T-cell (primary cell): ENCODE data around the gene CDH11. TPM values are rescaled to one million over a fixed set of nuclear protein-coding genes. Genes with fewer than 3 reads are reported as not detected.

ENCODE experiments used
- ATAC-seq, 4 experiments: fragments of 200-7000 bp in 3 of 4; fragments of 150-1000 bp in 1 of 4; cut with Tn5 transposase; replicated peaks in 1 of 4; 1 replicate in 3 of 4; 2 replicates in 1 of 4; pipeline ENCODE4 v1.10.0; 2021; ENCODE audit warnings: moderate library complexity in 3 of 4, mild to moderate bottlenecking in 2 of 4, moderate number of reproducible peaks in 1 of 4
- CTCF ChIA-PET, 2 donors: fragments of 300-600 bp; sonication (Branson Sonifier 250); formaldehyde crosslinking; loops; one replicate each; lab custom pipeline; 2022; ENCODE audit warnings: antibody characterized with exemption in 2 of 2; lab: Charles Lee
- POLR2A ChIA-PET, 2 donors: fragments of 300-600 bp; sonication (Branson Sonifier 250); formaldehyde crosslinking; loops; one replicate each; lab custom pipeline; 2022; ENCODE audit warnings: antibody characterized with exemption in 2 of 2; lab: Charles Lee
- DNase-seq, 35 experiments: peaks; one replicate each; pipeline versions ENCODE4 v3.0.0 to v3.0.0-alpha.2; 2013 to 2023
- H3K27ac ChIP-seq: one replicate; pipeline ENCODE4 v1.5.1; 2013; ENCODE audit warnings: low read length
- H3K27me3 ChIP-seq, 2 experiments: replicated peaks in 1 of 2; 1 replicate in 1 of 2; 2 replicates in 1 of 2; pipeline versions ENCODE4 v1.6.1 to v1.7.0; 2013; ENCODE audit warnings: low read length in 1 of 2, mixed read lengths in 1 of 2; ENCODE audit not compliant: control insufficient read depth in 2 of 2, insufficient read depth in 2 of 2; ENCODE audit errors: extremely low read depth in 1 of 2
- H3K36me3 ChIP-seq, 2 donors: 1 replicate in 1 of 2; 2 replicates in 1 of 2; pipeline versions ENCODE4 v1.6.1 to v1.7.0; 2013; ENCODE audit warnings: low read length in 1 of 2; ENCODE audit not compliant: control insufficient read depth in 2 of 2, insufficient read depth in 1 of 2; ENCODE audit errors: extremely low read depth in 1 of 2
- H3K4me1 ChIP-seq, 2 experiments: 1 replicate in 1 of 2; 2 replicates in 1 of 2; pipeline versions ENCODE4 v1.6.1 to v1.7.0; 2013; ENCODE audit warnings: low read length in 2 of 2, mixed read lengths in 1 of 2; ENCODE audit not compliant: insufficient read depth in 2 of 2, control insufficient read depth in 1 of 2; ENCODE audit errors: extremely low read depth in 1 of 2
- H3K4me3 ChIP-seq, 2 donors: 1 replicate in 1 of 2; 2 replicates in 1 of 2; pipeline versions ENCODE4 v1.5.1 to v1.7.0; 2013; ENCODE audit warnings: mild to moderate bottlenecking in 2 of 2, low read length in 1 of 2, moderate library complexity in 1 of 2; ENCODE audit not compliant: control insufficient read depth in 1 of 2; ENCODE audit errors: extremely low read depth in 1 of 2
- H3K9me3 ChIP-seq: 2 replicates; pipeline ENCODE4 v1.7.0; 2013
- H3K27ac Mint-ChIP-seq, 2 donors: one replicate each; pipeline ENCODE4 v1.8.0; 2020 to 2021; ENCODE audit warnings: mild to moderate bottlenecking in 2 of 2, mixed read lengths in 2 of 2
- H3K27me3 Mint-ChIP-seq, 2 donors: one replicate each; pipeline ENCODE4 v1.8.0; 2021 to 2022; ENCODE audit warnings: mixed read lengths in 2 of 2
- H3K36me3 Mint-ChIP-seq: one replicate; pipeline ENCODE4 v1.8.0; 2021; ENCODE audit warnings: mixed read lengths
- H3K4me1 Mint-ChIP-seq, 3 donors: one replicate each; pipeline ENCODE4 v1.8.0; 2020 to 2022; ENCODE audit warnings: mixed read lengths in 3 of 3, mild to moderate bottlenecking in 1 of 3
- H3K4me3 Mint-ChIP-seq, 3 donors: one replicate each; pipeline ENCODE4 v1.8.0; 2020 to 2022; ENCODE audit warnings: mild to moderate bottlenecking in 3 of 3, mixed read lengths in 3 of 3, moderate library complexity in 3 of 3
- H3K9me3 Mint-ChIP-seq, 3 donors: one replicate each; pipeline ENCODE4 v1.8.0; 2020 to 2022; ENCODE audit warnings: mixed read lengths in 3 of 3
- WGBS: methylation state at CpG from one replicate; pipeline ENCODE4 v1.1.5; 2013; ENCODE audit warnings: missing lambda C conversion rate; ENCODE audit not compliant: insufficient coverage; 5-methylcytosine and 5-hydroxymethylcytosine counted together
- total RNA-seq, 35 experiments: library from RNA in 6 of 35; stranded (reverse) in 6 of 35; fragments of 120-200 nt in 1 of 35; gene quantifications; one replicate each; pipeline versions ENCODE4 v1.2.1 to v1.2.4 and lab custom pipeline; 2013 to 2026

The CDH11 gene
- total RNA-seq, 5 donors from 2014 or later (not counting 1 experiment from before 2014, with no cell fraction given) = 0.10 to 1.1 (median 0.53) TPM; not detected in 2

DNA sequence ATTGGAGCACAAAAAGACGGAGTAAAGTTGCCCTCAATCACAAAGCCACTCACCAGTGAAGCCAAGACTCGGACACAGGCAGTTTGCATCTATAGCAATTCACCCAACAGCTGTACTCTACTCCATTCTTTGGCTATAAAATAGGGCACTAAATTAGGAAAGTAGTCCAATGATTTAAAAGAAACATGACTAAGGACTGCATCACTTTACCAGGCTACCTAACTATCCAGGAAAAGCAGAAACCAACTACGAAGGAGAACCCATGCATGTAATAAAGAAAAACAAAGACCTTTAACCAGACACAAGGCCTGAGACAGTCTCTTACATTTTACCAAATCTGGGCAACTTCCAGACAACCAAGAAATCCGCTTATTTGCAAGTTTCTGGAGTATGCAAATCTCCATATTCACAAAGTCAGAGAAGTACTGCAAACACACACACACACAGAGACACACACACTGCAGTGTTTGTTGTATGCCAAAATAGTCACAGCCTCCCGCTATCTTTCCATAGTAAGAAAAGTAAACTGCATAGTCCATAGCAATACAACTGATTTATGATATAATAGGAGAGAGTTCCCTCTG, 59.8 kb downstream of the CDH11 start:
- H3K9me3 Mint-ChIP-seq = peaks cover 9 to 14% (median 11%) of the 10 kb centered on the region in 3 donors
- H3K36me3 ChIP-seq = no peaks in the 10 kb centered on the region
- no peaks in the 10 kb centered on the region for H3K36me3 Mint-ChIP-seq
- DNase-seq (no peak), ATAC-seq (no peak)
- no peaks in the 10 kb centered on the region for H3K4me1 Mint-ChIP-seq
- no peak overlapping the region for H3K27ac ChIP-seq
- no peak overlapping the region for H3K4me3 ChIP-seq
- H3K27me3 ChIP-seq = no peaks in the 10 kb centered on the region
- H3K27me3 Mint-ChIP-seq = no peaks in the 10 kb centered on the region
- CTCF ChIA-PET = no interaction called here
- POLR2A ChIA-PET = no interaction called here
- no peaks in the 10 kb centered on the region for H3K9me3 ChIP-seq
- no peak overlapping the region for H3K4me3 Mint-ChIP-seq
- no peaks in the 10 kb centered on the region for H3K4me1 ChIP-seq
- 58% methylated on average over 3 of the region's 5 CpGs for WGBS
- H3K27ac Mint-ChIP-seq = no peak overlapping the region

DNA sequence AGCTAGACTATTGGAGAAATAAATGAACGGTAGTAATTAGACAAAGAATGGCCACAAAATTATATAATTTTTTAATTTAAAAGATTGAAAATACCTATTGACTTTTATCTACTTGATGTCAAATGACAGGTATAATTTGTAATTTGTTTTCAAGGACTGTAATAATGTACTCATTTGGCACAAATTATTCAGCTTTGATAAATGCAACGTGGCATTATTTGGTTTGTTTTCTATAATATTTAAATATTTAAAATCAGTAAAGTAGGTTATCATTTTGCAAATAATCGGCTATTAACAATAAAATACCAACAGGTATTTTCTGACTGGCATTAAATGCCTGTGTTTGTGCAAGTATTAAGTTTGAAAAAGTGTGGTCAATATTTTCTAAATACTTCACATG, 60.6 kb downstream of the CDH11 start:
- no peaks in the 10 kb centered on the region for H3K27me3 Mint-ChIP-seq

DNA sequence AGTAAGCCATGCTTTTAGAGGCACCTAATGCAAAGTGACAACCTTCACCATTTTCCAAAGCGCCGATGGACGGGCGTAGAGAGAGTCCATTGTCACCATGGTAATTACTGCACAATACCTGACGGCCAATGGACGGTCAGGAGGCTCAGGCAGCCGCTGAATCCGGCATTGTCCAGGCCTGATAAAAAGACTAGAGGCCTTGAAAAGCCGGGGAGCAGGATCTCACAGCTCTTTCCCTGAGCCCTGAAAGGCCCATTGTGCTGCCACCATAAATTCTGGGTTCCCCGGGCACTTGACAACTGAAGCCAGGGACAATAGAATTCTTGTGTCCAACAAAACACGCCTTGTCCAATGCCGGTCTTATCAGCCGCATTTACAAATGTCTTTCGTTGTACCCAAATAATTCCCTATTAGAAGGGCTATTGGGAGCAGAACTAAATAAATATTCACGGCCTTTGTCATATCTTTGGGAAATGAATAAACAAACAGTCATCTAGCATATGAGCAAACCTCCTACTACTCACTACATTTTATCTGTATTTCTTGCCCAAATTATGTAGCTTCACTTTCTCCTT, 62.4 kb downstream of the CDH11 start:
- H3K4me3 ChIP-seq = no peak overlapping the region
- ATAC-seq (no peak), DNase-seq (no peak)
- no peaks in the 10 kb centered on the region for H3K36me3 Mint-ChIP-seq
- POLR2A ChIA-PET = no interaction called here
- no peaks in the 10 kb centered on the region for H3K36me3 ChIP-seq
- WGBS = 22% methylated on average over 6 of the region's 15 CpGs
- H3K27ac Mint-ChIP-seq = no peak overlapping the region
- H3K9me3 ChIP-seq = no peaks in the 10 kb centered on the region
- H3K4me1 ChIP-seq = no peaks in the 10 kb centered on the region
- H3K27me3 Mint-ChIP-seq = no peaks in the 10 kb centered on the region
- H3K27ac ChIP-seq = no peak overlapping the region
- H3K4me3 Mint-ChIP-seq = no peak overlapping the region
- no peaks in the 10 kb centered on the region for H3K27me3 ChIP-seq
- H3K4me1 Mint-ChIP-seq = no peaks in the 10 kb centered on the region
- CTCF ChIA-PET = no interaction called here
- peaks cover 14 to 18% (median 15%) of the 10 kb centered on the region in 3 donors for H3K9me3 Mint-ChIP-seq

More for the DNA sequence above, 60.6 kb downstream of the CDH11 start:
- Mint-ChIP-seq H3K9me3 (peaks cover 10 to 15% (median 13%) of the 10 kb centered on the region in 3 donors), H3K4me3 (no peak overlapping the region), H3K27ac (no peak overlapping the region), H3K36me3 (no peaks in the 10 kb centered on the region), H3K4me1 (no peaks in the 10 kb centered on the region)
- ATAC-seq (no peak), DNase-seq (no peak)
- ChIA-PET POLR2A (no interaction called here), CTCF (interaction anchor here in 1 of 2 donors (0.7 kb wide), 1 partner anchor 1298 kb away, joined by 3 read pairs; no protein-coding TSS in a partner anchor)
- no peak overlapping the region for H3K4me3 ChIP-seq
- no peaks in the 10 kb centered on the region for H3K9me3 ChIP-seq
- no peaks in the 10 kb centered on the region for H3K4me1 ChIP-seq
- no peaks in the 10 kb centered on the region for H3K36me3 ChIP-seq
- H3K27me3 ChIP-seq = no peaks in the 10 kb centered on the region
- no CpG with 5 or more reads among the region's 3 CpGs for WGBS
- H3K27ac ChIP-seq = no peak overlapping the region

DNA sequence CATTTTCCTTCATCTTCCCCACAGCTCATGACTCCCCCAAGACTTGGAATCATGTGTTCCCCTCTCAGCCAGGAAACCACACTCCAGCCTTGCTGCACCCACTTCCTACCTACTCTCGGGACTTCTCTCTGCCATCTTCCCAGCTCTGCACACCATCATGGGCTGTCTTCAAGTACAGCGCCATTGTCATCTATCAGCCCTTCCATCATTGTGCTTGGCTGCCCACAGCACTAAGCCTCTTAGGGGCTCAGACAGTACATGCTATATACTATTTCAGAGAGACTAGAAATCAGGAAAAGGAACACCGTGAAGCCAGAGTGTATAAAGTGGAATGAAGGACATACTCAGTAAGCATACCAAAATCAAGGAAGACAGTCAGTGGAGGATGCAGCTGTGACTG, 64.7 kb downstream of the CDH11 start:
- H3K27ac Mint-ChIP-seq = no peak overlapping the region
- H3K4me3 Mint-ChIP-seq = no peak overlapping the region
- H3K27me3 Mint-ChIP-seq = no peaks in the 10 kb centered on the region
- H3K36me3 Mint-ChIP-seq = no peaks in the 10 kb centered on the region
- H3K27ac ChIP-seq = no peak overlapping the region
- no peaks in the 10 kb centered on the region for H3K9me3 ChIP-seq
- POLR2A ChIA-PET = no interaction called here
- DNase-seq = no peak
- no peak overlapping the region for H3K4me3 ChIP-seq
- H3K4me1 Mint-ChIP-seq = no peaks in the 10 kb centered on the region
- H3K27me3 ChIP-seq = no peaks in the 10 kb centered on the region
- no peak for ATAC-seq
- no peaks in the 10 kb centered on the region for H3K36me3 ChIP-seq
- WGBS = 43% methylated on average over 2 of the region's 3 CpGs
- CTCF ChIA-PET = no interaction called here
- H3K9me3 Mint-ChIP-seq = peaks cover 13 to 22% (median 21%) of the 10 kb centered on the region in 3 donors
- no peaks in the 10 kb centered on the region for H3K4me1 ChIP-seq

DNA sequence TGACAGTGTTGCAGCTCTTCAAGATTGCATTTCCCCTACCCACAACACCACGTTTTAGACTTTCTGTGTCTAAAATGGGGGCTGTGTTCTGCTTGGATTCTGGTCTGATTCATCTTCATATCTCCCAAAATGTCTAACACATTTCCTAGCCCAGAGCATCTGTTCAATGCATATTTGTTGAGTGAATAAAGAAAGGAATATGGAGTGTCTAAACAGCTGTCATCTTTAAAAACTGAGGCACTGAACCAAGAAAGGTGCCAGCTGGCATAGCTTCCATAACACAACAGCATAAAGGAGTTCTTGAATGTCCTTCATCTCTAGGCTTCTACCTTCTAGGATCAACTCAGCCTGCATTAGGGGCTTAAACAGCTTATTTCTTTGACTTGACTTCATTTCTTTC, 67.4 kb downstream of the CDH11 start:
- ChIA-PET CTCF (no interaction called here), POLR2A (no interaction called here)
- Mint-ChIP-seq H3K9me3 (peaks cover 8 to 25% (median 23%) of the 10 kb centered on the region in 3 donors), H3K4me1 (no peaks in the 10 kb centered on the region), H3K4me3 (no peak overlapping the region), H3K27ac (no peak overlapping the region), H3K36me3 (no peaks in the 10 kb centered on the region), H3K27me3 (no peaks in the 10 kb centered on the region)
- ATAC-seq = no peak
- Histone ChIP-seq H3K4me1 (no peaks in the 10 kb centered on the region), H3K27ac (no peak overlapping the region), H3K9me3 (no peaks in the 10 kb centered on the region), H3K27me3 (no peaks in the 10 kb centered on the region), H3K4me3 (no peak overlapping the region), H3K36me3 (no peaks in the 10 kb centered on the region)
- no CpG with 5 or more reads among the region's 1 CpG for WGBS
- no peak for DNase-seq

DNA sequence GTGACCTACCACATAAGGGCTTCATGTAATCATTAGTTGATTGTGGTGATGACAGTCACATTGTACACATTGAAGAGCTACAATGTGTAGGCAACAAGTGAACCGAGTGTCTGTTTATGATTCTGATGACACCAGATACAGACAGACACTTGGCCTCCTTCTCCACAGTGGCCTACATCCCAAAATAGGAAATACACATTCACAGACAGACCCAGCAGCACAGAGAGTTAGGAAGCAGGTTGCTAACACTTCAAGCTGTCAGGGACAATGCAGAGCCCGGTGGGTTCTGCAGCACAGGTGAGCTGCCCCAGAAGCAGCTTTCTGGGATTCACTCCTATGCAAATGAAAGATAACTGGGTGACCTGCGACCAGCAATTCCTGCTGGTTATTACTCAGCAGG, 72.2 kb downstream of the CDH11 start:
- 63% methylated on average over 2 of the region's 3 CpGs for WGBS
- Histone ChIP-seq H3K4me1 (no peaks in the 10 kb centered on the region), H3K36me3 (no peaks in the 10 kb centered on the region), H3K27ac (no peak overlapping the region), H3K9me3 (no peaks in the 10 kb centered on the region), H3K27me3 (no peaks in the 10 kb centered on the region), H3K4me3 (no peak overlapping the region)
- ChIA-PET CTCF (no interaction called here), POLR2A (no interaction called here)
- H3K9me3 Mint-ChIP-seq = peaks cover 8 to 21% (median 11%) of the 10 kb centered on the region in 3 donors
- no peak for ATAC-seq
- no peak overlapping the region for H3K27ac Mint-ChIP-seq
- H3K4me1 Mint-ChIP-seq = no peaks in the 10 kb centered on the region
- no peak overlapping the region for H3K4me3 Mint-ChIP-seq
- no peaks in the 10 kb centered on the region for H3K27me3 Mint-ChIP-seq
- no peak for DNase-seq
- H3K36me3 Mint-ChIP-seq = no peaks in the 10 kb centered on the region
